BLaER1 (cell line): ENCODE measurements around the gene SNX27.
"Not testable (repeated sequence)": the region's sequence is repeated elsewhere in the genome, so short reads cannot be mapped to it uniquely, and the experiment has no call there.

Experiments used
- H3K27ac ChIP-seq: shearing (Covaris generic); formaldehyde crosslinking; 2 replicates; pipeline ENCODE4 v1.8.1; 2022
- H3K27me3 ChIP-seq: shearing (Covaris generic); formaldehyde crosslinking; 2 replicates; pipeline ENCODE4 v1.8.1; 2022
- H3K36me3 ChIP-seq: shearing (Covaris generic); formaldehyde crosslinking; 2 replicates; pipeline ENCODE4 v1.8.1; 2022
- H3K4me1 ChIP-seq: shearing (Covaris generic); formaldehyde crosslinking; 2 replicates; pipeline ENCODE4 v1.8.1; 2022
- H3K4me2 ChIP-seq: shearing (Covaris generic); formaldehyde crosslinking; 2 replicates; pipeline ENCODE4 v1.8.1; 2022
- H3K4me3 ChIP-seq: shearing (Covaris generic); formaldehyde crosslinking; 2 replicates; pipeline ENCODE4 v1.8.1; 2022
- H3K9ac ChIP-seq: shearing (Covaris generic); formaldehyde crosslinking; 2 replicates; pipeline ENCODE4 v1.8.1; 2022
- H3K9me3 ChIP-seq: shearing (Covaris generic); formaldehyde crosslinking; 2 replicates; pipeline ENCODE4 v1.8.1; 2022
- H4K20me1 ChIP-seq: shearing (Covaris generic); formaldehyde crosslinking; 2 replicates; pipeline ENCODE4 v1.8.1; 2022
- Cebpa-rat ChIP-seq: shearing (Covaris generic); IDR thresholded peaks from 2 replicates; pipeline ENCODE4 v1.8.1; 2022

Gene SNX27

GRCh38 chr1:151615711-151616504 is 4.1 kb downstream of the SNX27 start:
- Histone ChIP-seq H3K27me3 (no peaks in the 10 kb centered on the region), H3K36me3 (peaks cover 11% of the 10 kb centered on the region; the same call in 1 of the 2 replicates), H3K4me3 (no peak overlapping the region), H3K9me3 (no peaks in the 10 kb centered on the region), H3K4me1 (peaks cover 32% of the 10 kb centered on the region), H4K20me1 (peaks cover 78% of the 10 kb centered on the region), H3K9ac (no peak overlapping the region), H3K27ac (no peak overlapping the region), H3K4me2 (no peak overlapping the region)
- no peak for TF ChIP-seq Cebpa-rat

GRCh38 chr1:151616505-151616849 is 4.6 kb downstream of the SNX27 start:
- Histone ChIP-seq H3K27ac (no peak overlapping the region), H3K36me3 (peaks cover 11% of the 10 kb centered on the region; the same call in 1 of the 2 replicates), H4K20me1 (peaks cover 84% of the 10 kb centered on the region), H3K4me1 (peaks cover 32% of the 10 kb centered on the region), H3K4me3 (no peak overlapping the region), H3K9me3 (no peaks in the 10 kb centered on the region), H3K27me3 (no peaks in the 10 kb centered on the region), H3K9ac (no peak overlapping the region), H3K4me2 (no peak overlapping the region)
- no peak for TF ChIP-seq Cebpa-rat

GRCh38 chr1:151618003-151618402 is 6.2 kb downstream of the SNX27 start:
- Histone ChIP-seq H3K27ac (no peak overlapping the region), H3K4me3 (no peak overlapping the region), H3K27me3 (no peaks in the 10 kb centered on the region), H4K20me1 (peaks cover 95% of the 10 kb centered on the region), H3K9me3 (no peaks in the 10 kb centered on the region; the same call in 1 of the 2 replicates), H3K9ac (no peak overlapping the region), H3K4me2 (no peak overlapping the region), H3K4me1 (peaks cover 30% of the 10 kb centered on the region), H3K36me3 (peaks cover 18% of the 10 kb centered on the region)
- no peak for TF ChIP-seq Cebpa-rat

GRCh38 chr1:151618470-151618869 is 6.6 kb downstream of the SNX27 start:
- H3K4me1 ChIP-seq = peaks cover 25% of the 10 kb centered on the region

GRCh38 chr1:151618996-151619395 is 7.1 kb downstream of the SNX27 start:
- H3K27me3 ChIP-seq, H3K4me2 ChIP-seq, H3K4me3 ChIP-seq, H3K9me3 ChIP-seq, H3K9ac ChIP-seq, H3K27ac ChIP-seq: not testable (repeated sequence)
- peaks cover 20% of the 10 kb centered on the region for H3K4me1 ChIP-seq
- peaks cover 26% of the 10 kb centered on the region for H3K36me3 ChIP-seq
- H4K20me1 ChIP-seq = peaks cover 88% of the 10 kb centered on the region

More at GRCh38 chr1:151618470-151618869, 6.6 kb downstream of the SNX27 start:
- no peak overlapping the region for H3K4me2 ChIP-seq
- TF ChIP-seq Cebpa-rat = no peak
- no peaks in the 10 kb centered on the region for H3K27me3 ChIP-seq
- H3K9ac ChIP-seq = no peak overlapping the region
- H3K9me3 ChIP-seq = no peaks in the 10 kb centered on the region; the same call in 1 of the 2 replicates
- H3K27ac ChIP-seq = no peak overlapping the region
- H3K4me3 ChIP-seq = no peak overlapping the region
- H4K20me1 ChIP-seq = peaks cover 90% of the 10 kb centered on the region
- peaks cover 22% of the 10 kb centered on the region for H3K36me3 ChIP-seq

- TF ChIP-seq Cebpa-rat = no peak
- Histone ChIP-seq H3K27me3 (no peaks in the 10 kb centered on the region), H3K27ac (no peak overlapping the region), H3K36me3 (peaks cover 28% of the 10 kb centered on the region), H3K9ac (no peak overlapping the region), H3K9me3 (no peaks in the 10 kb centered on the region; the same call in 1 of the 2 replicates), H3K4me1 (peaks cover 14% of the 10 kb centered on the region), H3K4me2 (no peak overlapping the region), H4K20me1 (peaks cover 86% of the 10 kb centered on the region), H3K4me3 (no peak overlapping the region)
Measured at GRCh38 chr1:151619489-151620093, 7.7 kb downstream of the SNX27 start.

- Histone ChIP-seq H3K4me3 (no peak overlapping the region), H3K4me2 (no peak overlapping the region), H3K36me3 (peaks cover 22% of the 10 kb centered on the region), H3K27me3 (no peaks in the 10 kb centered on the region), H3K27ac (no peak overlapping the region), H4K20me1 (peaks cover 84% of the 10 kb centered on the region), H3K4me1 (peaks cover 8% of the 10 kb centered on the region), H3K9ac (no peak overlapping the region), H3K9me3 (no peaks in the 10 kb centered on the region; the same call in 1 of the 2 replicates)
- TF ChIP-seq Cebpa-rat = no peak
Measured at GRCh38 chr1:151620286-151620685, 8.4 kb downstream of the SNX27 start.

- Histone ChIP-seq H3K4me1 (no peaks in the 10 kb centered on the region), H3K4me3 (no peak overlapping the region), H3K27me3 (no peaks in the 10 kb centered on the region), H3K27ac (no peak overlapping the region), H4K20me1 (peaks cover 78% of the 10 kb centered on the region), H3K9ac (no peak overlapping the region), H3K36me3 (peaks cover 26% of the 10 kb centered on the region), H3K4me2 (no peak overlapping the region), H3K9me3 (no peaks in the 10 kb centered on the region; the same call in 1 of the 2 replicates)
- TF ChIP-seq Cebpa-rat = no peak
Measured at GRCh38 chr1:151621351-151621750, 9.5 kb downstream of the SNX27 start.

- H3K27ac ChIP-seq = no peak overlapping the region
Measured at GRCh38 chr1:151624783-151625182, 12.9 kb downstream of the SNX27 start.

GRCh38 chr1:151626740-151627334 is 15.0 kb downstream of the SNX27 start:
- Histone ChIP-seq H3K9ac (no peak overlapping the region), H3K27ac (no peak overlapping the region), H3K9me3 (no peaks in the 10 kb centered on the region; the same call in 1 of the 2 replicates), H3K4me2 (no peak overlapping the region), H4K20me1 (peaks cover 44% of the 10 kb centered on the region), H3K36me3 (peaks cover 37% of the 10 kb centered on the region), H3K4me3 (no peak overlapping the region), H3K4me1 (no peaks in the 10 kb centered on the region), H3K27me3 (no peaks in the 10 kb centered on the region)
- TF ChIP-seq Cebpa-rat = no peak

More at GRCh38 chr1:151624783-151625182, 12.9 kb downstream of the SNX27 start:
- H4K20me1 ChIP-seq = peaks cover 60% of the 10 kb centered on the region
- no peak overlapping the region for H3K9ac ChIP-seq
- no peaks in the 10 kb centered on the region for H3K27me3 ChIP-seq
- H3K36me3 ChIP-seq = peaks cover 37% of the 10 kb centered on the region
- H3K9me3 ChIP-seq = no peaks in the 10 kb centered on the region; the same call in 1 of the 2 replicates
- H3K4me2 ChIP-seq = no peak overlapping the region
- no peaks in the 10 kb centered on the region for H3K4me1 ChIP-seq
- no peak for TF ChIP-seq Cebpa-rat
- H3K4me3 ChIP-seq = no peak overlapping the region
